ENCODE data around the gene TMEM185A. TPM values are rescaled to one million over a fixed set of nuclear protein-coding genes. Genes with fewer than 3 reads are reported as not detected.

Gene TMEM185A
- total and polyA plus RNA-seq, 3 experiments from 2014 or later, result 20.0 to 29.2 (median 29.1) TPM

Other genes with a start within 250 kb of the TMEM185A start
- gene IDS, start 126.5 kb downstream of the TMEM185A start, total RNA-seq, result 10 to 100 TPM; 84.6 to 86.0 TPM
- gene IDS, start 126.5 kb downstream of the TMEM185A start, polyA plus RNA-seq, result 145 TPM
- 10 to 100 TPM; 33.4 to 35.3 TPM for gene EOLA1, start 90.8 kb downstream of the TMEM185A start, total RNA-seq
- gene EOLA1, start 90.8 kb downstream of the TMEM185A start, polyA plus RNA-seq, result 19.9 TPM
- not detected for gene HSFX3, start 81.9 kb downstream of the TMEM185A start, total RNA-seq
- gene HSFX3, start 81.9 kb downstream of the TMEM185A start, polyA plus RNA-seq, result not detected
- not detected for gene MAGEA9B, start 44.3 kb downstream of the TMEM185A start, total RNA-seq
- gene MAGEA9B, start 44.3 kb downstream of the TMEM185A start, polyA plus RNA-seq, result not detected
- under 1 TPM; 0.29 to 0.57 TPM for gene HSFX2, start 36.5 kb downstream of the TMEM185A start, total RNA-seq
- not detected for gene HSFX2, start 36.5 kb downstream of the TMEM185A start, polyA plus RNA-seq
- not detected for gene MAGEA11, start 80.3 kb upstream of the TMEM185A start, total RNA-seq
- not detected for gene MAGEA11, start 80.3 kb upstream of the TMEM185A start, polyA plus RNA-seq
- gene HSFX1, start 142.3 kb upstream of the TMEM185A start, total RNA-seq, result under 1 TPM in 1 of 2 experiments, not detected in 1; 0.29 TPM
- 0.14 TPM for gene HSFX1, start 142.3 kb upstream of the TMEM185A start, polyA plus RNA-seq
- gene MAGEA9, start 150.1 kb upstream of the TMEM185A start, total RNA-seq, result not detected
- gene MAGEA9, start 150.1 kb upstream of the TMEM185A start, polyA plus RNA-seq, result not detected
- gene MAGEA8, start 249.4 kb upstream of the TMEM185A start, total RNA-seq, result not detected
- gene MAGEA8, start 249.4 kb upstream of the TMEM185A start, polyA plus RNA-seq, result not detected